ENCODE results near the gene VEGFD. TPM values are rescaled to one million over a fixed set of nuclear protein-coding genes. Genes with fewer than 3 reads are reported as not detected.

VEGFD gene
- total RNA-seq, 1 donor from 2014 or later, result 44.0 TPM

DNA sequence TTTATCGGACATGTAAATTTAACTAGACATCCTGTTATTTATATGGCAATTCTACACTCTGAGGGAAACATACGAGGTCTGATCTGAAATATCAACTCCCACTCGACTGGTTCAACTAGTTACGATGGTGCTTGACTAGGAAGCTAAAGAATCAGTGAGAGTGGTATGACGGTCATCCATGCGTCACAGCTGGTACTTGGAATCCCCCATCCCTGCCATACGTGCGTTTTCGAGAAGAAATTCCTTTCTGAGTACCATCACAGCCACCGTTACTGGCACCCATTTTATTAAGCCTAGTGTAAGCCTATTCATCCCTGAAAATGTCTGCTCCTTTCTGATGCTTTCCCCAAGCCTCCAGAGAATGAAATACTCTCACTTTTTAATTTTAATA lies 48.2 kb downstream of the VEGFD start:
- no peaks in the 10 kb centered on the region for H3K9me3 ChIP-seq
- intact Hi-C loops (cut with DNase I), result no loop called here
- no peaks in the 10 kb centered on the region for H3K4me1 ChIP-seq
- peak overlapping the region; percentile 93 for H3K27ac ChIP-seq
- TF ChIP-seq, protein P1, sequence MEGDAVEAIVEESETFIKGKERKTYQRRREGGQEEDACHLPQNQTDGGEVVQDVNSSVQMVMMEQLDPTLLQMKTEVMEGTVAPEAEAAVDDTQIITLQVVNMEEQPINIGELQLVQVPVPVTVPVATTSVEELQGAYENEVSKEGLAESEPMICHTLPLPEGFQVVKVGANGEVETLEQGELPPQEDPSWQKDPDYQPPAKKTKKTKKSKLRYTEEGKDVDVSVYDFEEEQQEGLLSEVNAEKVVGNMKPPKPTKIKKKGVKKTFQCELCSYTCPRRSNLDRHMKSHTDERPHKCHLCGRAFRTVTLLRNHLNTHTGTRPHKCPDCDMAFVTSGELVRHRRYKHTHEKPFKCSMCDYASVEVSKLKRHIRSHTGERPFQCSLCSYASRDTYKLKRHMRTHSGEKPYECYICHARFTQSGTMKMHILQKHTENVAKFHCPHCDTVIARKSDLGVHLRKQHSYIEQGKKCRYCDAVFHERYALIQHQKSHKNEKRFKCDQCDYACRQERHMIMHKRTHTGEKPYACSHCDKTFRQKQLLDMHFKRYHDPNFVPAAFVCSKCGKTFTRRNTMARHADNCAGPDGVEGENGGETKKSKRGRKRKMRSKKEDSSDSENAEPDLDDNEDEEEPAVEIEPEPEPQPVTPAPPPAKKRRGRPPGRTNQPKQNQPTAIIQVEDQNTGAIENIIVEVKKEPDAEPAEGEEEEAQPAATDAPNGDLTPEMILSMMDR (IDR thresholded peaks at IDR 0.05), result no peak
- no peaks in the 10 kb centered on the region for H3K27me3 ChIP-seq (ENCODE audit: low read depth)
- ATAC-seq (peak; percentile 49 to 74), DNase-seq (peak; percentile 47)
- H3K4me3 ChIP-seq, result peak overlapping the region; percentile 63
- H3K36me3 ChIP-seq, result peaks cover 13% of the 10 kb centered on the region

DNA sequence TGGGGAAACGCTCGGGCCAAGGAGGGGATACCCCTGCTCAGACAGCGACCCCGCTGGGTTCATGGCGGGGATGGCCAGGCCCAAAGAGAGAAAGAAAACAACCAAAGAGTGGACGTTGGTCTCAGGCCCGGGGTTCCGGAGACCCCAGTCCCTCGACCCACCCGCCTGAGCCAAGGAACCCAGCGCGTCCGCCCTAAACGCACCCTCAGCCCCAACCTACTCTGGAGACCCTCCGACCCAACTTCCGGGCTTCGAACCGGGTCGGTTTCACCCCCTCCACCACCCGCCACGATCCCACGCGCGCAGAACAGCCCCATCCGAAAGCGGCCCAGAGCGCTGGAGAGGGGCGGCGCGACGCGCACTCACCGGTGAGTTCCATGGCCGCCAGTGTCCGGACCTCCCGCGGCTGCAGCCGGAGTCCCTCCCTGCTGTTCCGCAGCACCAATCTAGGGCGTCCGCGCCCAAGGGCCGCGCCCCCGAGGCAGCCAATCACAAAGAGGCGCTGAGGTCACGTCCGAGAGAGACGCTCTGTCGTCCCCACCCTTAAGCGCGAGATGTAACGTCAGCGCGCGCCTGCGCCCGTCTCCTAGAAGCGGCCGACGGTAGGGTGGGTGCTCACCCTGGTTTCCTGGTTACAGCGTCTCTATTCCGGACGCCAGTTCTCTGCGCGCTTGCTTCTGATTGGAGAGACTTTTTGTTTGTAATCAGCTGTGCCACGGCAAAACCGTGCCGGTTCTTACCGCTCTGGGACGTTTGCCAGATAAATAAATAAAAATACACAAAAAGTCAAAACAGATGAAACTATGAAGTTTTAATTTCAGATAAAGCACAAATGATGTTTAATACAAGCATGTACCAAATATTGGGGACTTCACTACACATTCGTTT lies 48.8 kb downstream of the VEGFD start, which contains the start of gene PIGA:
Gene PIGA, minus strand, starts transcription at position 389 of the 888 bp plus-strand sequence. CDS start 3,593 bp downstream, outside the sequence.
- DNase-seq, result peak; percentile 98
- peaks cover 15% of the 10 kb centered on the region for H3K36me3 ChIP-seq
- intact Hi-C loops (cut with DNase I), result no loop called here
- H3K27ac ChIP-seq, result peak within 1 kb of the TSS; percentile 93
- no peaks in the 10 kb centered on the region for H3K4me1 ChIP-seq
- peak within 1 kb of the TSS; percentile 63 for H3K4me3 ChIP-seq
- H3K27me3 ChIP-seq (ENCODE audit: low read depth), result no peaks in the 10 kb centered on the region
- peak; percentile 97 to 99 for ATAC-seq
- no peaks in the 10 kb centered on the region for H3K9me3 ChIP-seq
- TF ChIP-seq, protein P1 (IDR thresholded peaks at IDR 0.05), result no peak

DNA sequence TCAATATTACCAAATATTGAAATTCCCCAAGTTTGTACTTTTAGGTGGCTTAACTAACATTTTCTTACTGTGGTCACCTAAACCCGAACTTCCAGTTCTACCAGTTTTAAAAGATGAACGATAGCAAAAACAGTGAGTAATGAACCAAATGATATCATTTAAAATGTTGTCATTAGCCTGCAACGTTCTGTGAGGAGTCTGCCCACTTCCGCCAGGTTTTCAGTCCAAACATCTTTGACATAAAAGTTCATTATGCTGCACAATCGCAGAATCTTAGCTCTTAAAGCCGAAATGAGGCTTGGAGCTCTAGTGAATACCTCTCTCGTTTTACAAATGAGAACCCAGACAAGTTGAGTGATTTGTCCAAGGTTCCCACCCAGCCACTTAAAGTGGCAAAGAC lies 49.7 kb downstream of the VEGFD start:
- ATAC-seq (peak in 1 of 2 donors; percentile 4), DNase-seq (no peak)
- Histone ChIP-seq H3K27ac (peak overlapping the region; percentile 93), H3K4me1 (no peaks in the 10 kb centered on the region), H3K4me3 (peak overlapping the region; percentile 63), H3K27me3 (ENCODE audit: low read depth) (no peaks in the 10 kb centered on the region), H3K9me3 (no peaks in the 10 kb centered on the region), H3K36me3 (peaks cover 15% of the 10 kb centered on the region)
- intact Hi-C loops (cut with DNase I), result no loop called here
- TF ChIP-seq, protein P1 (IDR thresholded peaks at IDR 0.05), result no peak

DNA sequence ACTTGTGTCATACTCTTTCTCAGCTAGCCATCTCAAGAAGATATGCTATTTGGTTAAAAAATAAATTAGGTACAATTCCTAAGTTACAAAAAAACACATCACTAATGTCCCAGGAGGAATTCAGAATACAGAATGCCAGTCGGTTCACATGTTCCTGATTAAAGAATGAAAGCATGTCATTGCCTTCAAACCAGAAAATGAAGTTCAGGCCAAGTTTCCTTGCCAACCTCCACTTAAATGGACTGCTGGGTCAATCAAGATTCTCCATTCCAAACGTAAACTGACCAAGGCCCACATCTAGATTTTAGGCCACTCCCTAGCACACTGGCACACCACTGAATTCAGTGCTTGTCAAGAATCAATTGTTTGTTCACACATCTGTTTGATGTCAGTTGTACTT lies 55.4 kb downstream of the VEGFD start:
- no peaks in the 10 kb centered on the region for H3K9me3 ChIP-seq
- peaks cover 28% of the 10 kb centered on the region for H3K36me3 ChIP-seq
- H3K27me3 ChIP-seq (ENCODE audit: low read depth), result no peaks in the 10 kb centered on the region
- H3K4me1 ChIP-seq, result no peaks in the 10 kb centered on the region
- intact Hi-C loops (cut with DNase I), result no loop called here
- H3K4me3 ChIP-seq, result no peak overlapping the region
- H3K27ac ChIP-seq, result no peak overlapping the region
- TF ChIP-seq, protein P1 (IDR thresholded peaks at IDR 0.05), result no peak
- ATAC-seq, result no peak
- no peak for DNase-seq

DNA sequence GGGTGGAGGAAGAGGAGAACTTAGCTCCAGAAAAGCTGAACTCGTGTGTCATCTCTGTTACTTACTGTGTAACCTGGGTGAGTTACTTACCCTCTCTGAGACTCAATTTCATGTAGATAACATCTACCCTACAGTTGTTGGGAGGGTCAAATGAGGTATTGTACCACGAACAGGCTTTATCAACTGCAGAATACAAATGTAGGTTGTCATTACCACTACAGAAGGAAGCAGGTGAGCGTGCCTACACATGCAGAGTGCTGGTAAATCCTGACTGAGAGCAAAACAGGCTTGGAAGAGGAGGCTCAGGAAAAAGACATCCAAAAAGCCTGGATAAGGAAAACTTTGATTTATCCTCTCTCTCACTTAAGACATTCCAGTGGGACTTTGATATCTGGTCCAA lies 56.1 kb downstream of the VEGFD start:
- no peaks in the 10 kb centered on the region for H3K9me3 ChIP-seq
- TF ChIP-seq, protein P1 (IDR thresholded peaks at IDR 0.05), result no peak
- H3K27me3 ChIP-seq (ENCODE audit: low read depth), result no peaks in the 10 kb centered on the region
- DNase-seq (no peak), ATAC-seq (no peak)
- no peak overlapping the region for H3K4me3 ChIP-seq
- H3K4me1 ChIP-seq, result no peaks in the 10 kb centered on the region
- intact Hi-C loops (cut with DNase I), result no loop called here
- peaks cover 32% of the 10 kb centered on the region for H3K36me3 ChIP-seq
- no peak overlapping the region for H3K27ac ChIP-seq
